DMS114 treated with DMSO at 0.1 percent for 48 hours (cell line): Measurements from ENCODE around the gene CCDC78.

Source experiments
- DNase-seq: peaks from one replicate; lab custom pipeline; 2025; ENCODE audit not compliant: unreplicated experiment; lab: John Stamatoyannopoulos, UW

The CCDC78 gene

DNA sequence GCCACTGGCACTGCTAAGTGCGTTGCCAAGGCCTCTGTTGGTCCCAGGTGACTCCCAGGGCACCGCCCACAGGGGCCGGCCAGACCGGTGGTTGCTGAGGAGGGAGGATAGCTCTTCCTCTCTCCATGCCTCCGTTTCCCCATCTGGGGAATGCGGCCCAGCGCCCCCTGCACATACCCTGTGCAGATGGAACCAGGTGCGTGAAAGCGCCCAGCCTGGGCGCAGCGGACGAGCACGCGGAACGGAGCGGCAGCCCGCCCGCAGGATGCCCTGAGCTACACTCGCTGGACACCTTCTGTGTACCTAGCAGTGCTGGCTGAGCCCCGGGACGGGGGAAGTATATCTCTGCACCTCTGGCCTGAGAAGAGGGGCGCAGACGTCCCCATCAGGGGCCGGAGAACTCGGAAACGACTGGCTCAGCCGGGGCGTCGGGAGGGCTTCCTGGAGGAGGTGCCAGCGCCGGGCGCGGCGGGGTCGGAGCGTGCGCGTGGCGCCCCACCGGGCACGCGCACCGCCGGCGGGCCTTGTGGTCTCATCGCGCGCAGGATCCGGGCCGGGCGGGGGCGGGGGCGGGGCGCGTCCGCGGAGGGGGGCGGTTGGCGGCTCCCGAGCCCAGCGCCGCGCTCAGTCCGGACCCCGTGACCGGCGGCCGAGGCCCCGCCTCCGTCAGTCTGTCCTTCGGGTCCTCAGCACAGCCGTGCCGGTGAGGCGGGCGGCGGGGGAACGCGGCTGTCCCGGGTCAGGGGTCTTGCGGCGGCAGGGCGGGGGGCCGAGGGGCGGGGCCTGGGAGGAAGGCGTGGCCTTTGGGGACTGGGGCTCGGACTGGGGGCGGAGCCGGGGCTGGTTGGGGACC, at the start of gene CCDC78, which contains the start of gene HAGHL:
Gene CCDC78 (minus strand): TSS at position 6 of the 853 bp plus-strand sequence. CDS start 76 bp downstream, outside the sequence.
Gene HAGHL (plus strand): TSS at position 669 of the 853 bp plus-strand sequence. CDS start 404 bp downstream, outside the sequence.
- no peak for DNase-seq

DNA sequence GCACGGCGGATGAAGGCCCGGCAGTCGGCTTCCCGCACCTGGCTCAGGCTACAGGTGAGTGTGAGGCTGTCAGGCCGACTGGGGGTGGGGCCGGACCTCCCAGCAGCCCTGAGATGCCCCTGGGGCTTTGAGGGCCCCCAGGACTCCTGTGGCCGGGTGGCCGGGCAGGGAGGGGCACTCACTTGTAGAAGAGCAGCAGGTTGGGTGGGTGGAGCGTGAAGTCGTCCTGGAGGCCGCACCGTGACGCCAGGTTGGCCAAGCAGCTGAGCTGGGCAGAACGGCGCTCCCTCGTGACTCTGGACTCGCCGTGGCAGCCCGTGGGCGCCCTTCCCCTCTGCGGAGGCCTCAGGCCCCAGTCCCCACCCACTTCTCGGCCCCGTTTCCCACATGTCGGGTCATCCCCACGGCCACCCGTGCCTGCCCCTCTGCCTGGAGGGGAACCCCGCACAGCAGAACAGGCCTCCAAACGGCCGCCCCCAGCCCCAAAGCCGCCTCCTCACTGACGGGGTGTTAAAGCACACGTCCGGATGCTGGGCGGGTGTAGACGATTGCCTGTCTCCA, 49.1 kb upstream of the CCDC78 start:
- no peak for DNase-seq

- no peak for DNase-seq
Measured at GRCh38 chr16:774086-775001, 48.1 kb upstream of the CCDC78 start.

DNA sequence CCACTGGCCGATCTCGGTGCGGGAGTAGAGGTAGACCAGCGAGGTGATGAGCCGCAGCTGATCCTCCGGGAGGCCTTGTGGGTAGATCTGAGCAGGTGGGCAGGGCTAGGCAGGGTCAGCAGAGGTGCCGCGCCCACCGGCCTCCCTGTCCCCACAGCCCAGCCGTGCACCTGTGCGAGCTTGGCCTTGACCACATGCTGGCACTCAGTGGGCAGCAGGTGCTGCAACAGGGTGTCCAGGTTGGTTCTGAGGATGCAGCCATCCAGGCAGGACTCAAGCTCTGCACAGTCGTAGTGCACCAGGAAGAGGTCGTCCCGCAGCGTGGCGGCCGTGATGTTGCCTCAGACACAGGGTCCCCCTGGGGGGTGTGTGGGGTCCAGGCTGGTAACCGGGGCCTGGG, 46.7 kb upstream of the CCDC78 start:
- no peak for DNase-seq

- no peak for DNase-seq
Measured at GRCh38 chr16:770411-770810, 44.2 kb upstream of the CCDC78 start.

GRCh38 chr16:769934-770333, 43.7 kb upstream of the CCDC78 start:
- no peak for DNase-seq

DNA sequence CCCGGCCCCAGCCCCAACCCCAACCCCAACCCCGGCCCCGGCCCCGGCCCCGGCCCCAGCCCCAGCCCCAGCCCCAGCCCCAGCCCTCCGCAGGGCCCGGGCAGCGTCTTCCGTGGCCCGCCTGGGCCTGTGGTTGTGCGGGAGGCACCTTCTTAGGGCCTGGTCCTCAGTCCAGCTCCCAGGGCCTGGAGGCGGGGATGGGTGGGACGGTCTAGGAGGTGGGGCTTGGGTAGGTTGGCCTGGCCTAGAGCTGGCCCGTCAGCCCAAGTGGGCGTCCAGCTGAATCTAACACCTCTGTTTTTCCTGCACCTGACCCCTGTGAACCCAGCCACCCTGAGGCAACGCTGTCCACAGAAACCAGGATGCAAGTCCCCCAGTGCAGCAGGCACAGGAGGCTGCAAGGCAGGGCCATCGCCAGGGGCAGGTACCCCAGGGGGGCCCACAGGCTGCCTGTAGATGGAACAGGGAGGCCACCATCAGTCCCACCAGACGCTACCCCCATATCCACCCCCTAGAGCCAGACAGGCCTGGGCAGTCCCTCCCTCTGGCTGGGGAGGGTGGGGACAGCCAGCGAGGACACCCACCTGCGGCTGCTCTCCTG, 43.0 kb upstream of the CCDC78 start:
- DNase-seq: no peak

DNA sequence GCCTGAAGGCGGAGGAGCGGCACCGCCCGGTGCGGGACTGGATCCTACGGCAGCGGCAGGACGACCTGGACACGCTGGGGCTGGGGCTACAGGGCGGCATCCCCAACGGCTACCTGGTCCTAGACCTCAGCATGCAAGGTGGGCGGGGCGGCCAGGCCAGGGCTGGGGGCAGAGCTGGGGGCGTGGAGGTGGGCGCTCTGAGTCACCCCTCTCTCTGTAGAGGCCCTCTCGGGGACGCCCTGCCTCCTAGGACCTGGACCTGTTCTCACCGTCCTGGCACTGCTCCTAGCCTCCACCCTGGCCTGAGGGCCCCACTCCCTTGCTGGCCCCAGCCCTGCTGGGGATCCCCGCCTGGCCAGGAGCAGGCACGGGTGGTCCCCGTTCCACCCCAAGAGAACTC, 42.2 kb upstream of the CCDC78 start:
- DNase-seq: no peak

- DNase-seq: no peak
Measured at GRCh38 chr16:767743-768235, 41.5 kb upstream of the CCDC78 start.

DNA sequence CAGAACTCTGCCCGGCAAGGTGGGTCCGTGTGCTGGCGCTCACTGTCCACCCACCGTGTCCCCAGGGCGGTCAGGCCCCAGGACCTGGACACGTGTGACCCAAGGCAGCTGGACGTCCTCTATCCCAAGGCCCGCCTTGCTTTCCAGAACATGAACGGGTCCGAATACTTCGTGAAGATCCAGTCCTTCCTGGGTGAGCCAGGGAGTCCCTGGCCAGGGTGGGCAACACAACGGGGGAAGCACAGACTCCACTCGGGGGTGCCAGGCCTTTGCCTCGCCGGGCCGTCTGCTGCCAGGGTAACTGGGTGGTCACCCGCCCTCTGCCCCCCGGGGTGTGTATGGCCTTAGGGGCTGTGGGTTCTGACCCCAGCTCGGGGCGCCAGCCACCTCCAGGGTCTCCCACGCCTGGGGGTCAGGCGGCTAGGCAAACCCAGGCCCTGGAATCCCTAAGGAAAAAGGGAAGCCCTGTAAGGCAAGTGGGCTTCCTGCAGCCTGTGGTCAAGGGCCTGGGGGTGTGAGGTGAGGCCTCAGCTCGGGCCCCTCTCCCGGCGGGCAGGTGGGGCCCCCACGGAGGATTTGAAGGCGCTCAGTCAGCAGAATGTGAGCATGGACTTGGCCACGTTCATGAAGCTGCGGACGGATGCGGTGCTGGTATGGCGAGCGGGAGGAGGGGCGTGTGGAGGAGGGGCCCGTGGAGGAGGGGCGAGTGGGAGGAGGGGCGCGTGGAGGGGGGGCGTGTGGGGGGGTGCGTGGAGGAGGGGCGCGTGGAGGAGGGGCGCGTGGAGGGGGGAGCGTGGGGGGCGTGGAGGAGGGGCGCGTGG, 40.8 kb upstream of the CCDC78 start:
- no peak for DNase-seq

- no peak for DNase-seq
Measured at GRCh38 chr16:766008-766819, 40.0 kb upstream of the CCDC78 start.

DNA sequence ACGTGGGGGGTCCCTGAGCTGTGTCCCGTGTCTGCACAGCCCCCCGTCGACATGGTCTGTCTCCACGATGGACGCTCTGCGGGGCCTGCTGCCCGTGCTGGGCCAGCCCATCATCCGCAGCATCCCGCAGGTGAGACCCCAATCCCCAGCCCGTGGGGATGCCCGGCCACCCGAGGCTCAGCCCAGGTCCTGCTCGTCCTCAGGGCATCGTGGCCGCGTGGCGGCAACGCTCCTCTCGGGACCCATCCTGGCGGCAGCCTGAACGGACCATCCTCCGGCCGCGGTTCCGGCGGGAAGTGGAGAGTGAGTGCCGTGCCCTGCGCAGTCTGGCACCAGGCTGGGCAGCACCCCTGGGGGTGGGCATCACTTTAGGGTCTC, 39.2 kb upstream of the CCDC78 start:
- no peak for DNase-seq

DNA sequence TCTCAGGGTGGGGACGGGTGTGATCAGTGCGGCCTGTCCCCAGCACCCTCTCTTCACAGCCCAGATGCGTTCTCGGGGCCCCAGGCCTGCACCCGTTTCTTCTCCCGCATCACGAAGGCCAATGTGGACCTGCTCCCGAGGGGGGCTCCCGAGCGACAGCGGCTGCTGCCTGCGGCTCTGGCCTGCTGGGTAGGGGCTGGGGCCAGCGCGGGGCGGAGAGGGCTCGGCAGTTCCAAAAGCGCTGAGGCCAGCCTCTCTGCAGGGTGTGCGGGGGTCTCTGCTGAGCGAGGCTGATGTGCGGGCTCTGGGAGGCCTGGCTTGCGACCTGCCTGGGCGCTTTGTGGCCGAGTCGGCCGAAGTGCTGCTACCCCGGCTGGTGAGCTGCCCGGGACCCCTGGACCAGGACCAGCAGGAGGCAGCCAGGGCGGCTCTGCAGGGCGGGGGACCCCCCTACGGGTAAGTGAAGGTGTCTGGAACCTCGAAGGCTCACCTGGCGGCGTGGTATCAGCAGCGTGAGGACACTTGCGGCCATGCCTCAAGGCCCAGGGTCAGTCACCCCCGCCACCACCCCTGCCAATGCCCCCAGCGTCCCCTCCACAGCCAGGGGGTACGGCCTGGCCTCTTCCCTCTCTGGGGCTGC, 38.7 kb upstream of the CCDC78 start:
- DNase-seq: no peak

- no peak for DNase-seq
Measured at GRCh38 chr16:764184-764750, 38.0 kb upstream of the CCDC78 start.

DNA sequence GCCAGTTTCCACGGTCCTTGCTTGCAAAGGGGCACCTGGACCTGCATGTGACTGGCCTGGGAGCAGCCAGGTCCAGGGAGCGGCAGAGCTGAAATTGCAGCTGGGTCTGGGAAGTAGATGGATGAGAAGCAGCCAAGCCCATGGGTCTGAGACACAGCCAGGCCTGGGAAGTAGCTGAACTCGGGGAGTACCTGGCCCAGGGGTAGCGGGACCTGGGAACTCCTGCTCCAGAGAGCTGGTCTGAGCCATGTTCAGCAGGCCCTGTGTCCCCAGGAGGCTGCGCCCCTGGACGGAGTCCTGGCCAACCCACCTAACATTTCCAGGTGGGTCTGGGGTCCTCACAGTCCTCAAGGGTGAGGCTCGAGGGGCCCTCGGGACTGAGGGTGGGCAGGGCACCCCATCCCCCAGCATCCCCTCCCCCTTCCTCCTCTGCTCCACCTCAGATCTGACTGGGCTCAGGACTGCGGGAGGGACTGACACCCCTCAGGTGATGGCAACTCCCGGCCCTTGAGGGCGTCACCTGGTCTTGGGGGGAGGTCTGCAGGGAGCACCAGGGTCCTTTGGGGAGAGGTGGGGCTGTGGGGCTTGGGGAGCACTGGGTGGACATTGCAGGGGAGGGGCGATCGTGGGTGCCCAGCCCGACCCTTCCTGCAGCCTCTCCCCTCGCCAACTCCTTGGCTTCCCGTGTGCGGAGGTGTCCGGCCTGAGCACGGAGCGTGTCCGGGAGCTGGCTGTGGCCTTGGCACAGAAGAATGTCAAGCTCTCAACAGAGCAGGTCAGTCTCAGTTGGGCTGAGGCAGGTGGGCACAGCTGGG, 37.3 kb upstream of the CCDC78 start:
- DNase-seq: no peak

GRCh38 chr16:762595-763268, 36.5 kb upstream of the CCDC78 start:
- DNase-seq: no peak
